GM12873 (cell line): ENCODE measurements around the gene NRL.

Experiments
- CTCF ChIP-seq: IDR thresholded peaks from 2 replicates; pipeline ENCODE4 v1.5.1; 2012; ENCODE audit warnings: low read depth, mild to moderate bottlenecking, moderate library complexity, low read length, control low read depth; ENCODE audit not compliant: insufficient read depth; ENCODE audit errors: missing control alignments

The NRL gene

GRCh38 chr14:24040692-24041091 is 74.1 kb downstream of the NRL start:
- no peak for TF ChIP-seq CTCF

GRCh38 chr14:24038686-24039085 is 76.1 kb downstream of the NRL start:
- no peak for TF ChIP-seq CTCF

- TF ChIP-seq CTCF: no peak
Measured at GRCh38 chr14:24037658-24038037, 77.1 kb downstream of the NRL start.

GRCh38 chr14:24036169-24036962 is 78.4 kb downstream of the NRL start:
- peak; percentile 80 for TF ChIP-seq CTCF

- TF ChIP-seq CTCF: no peak
Measured at GRCh38 chr14:24032727-24033418, 81.9 kb downstream of the NRL start.
